Medulla oblongata (tissue), 1 donor: ENCODE results near the gene PRIM2.
"Not testable (repeated sequence)": the region's sequence is repeated elsewhere in the genome, so short reads cannot be mapped to it uniquely, and the experiment has no call there.

Source experiments
- DNase-seq: peaks from one replicate; pipeline ENCODE4 v3.0.0-alpha.2; 2015; ENCODE audit errors: extremely low spot score

Gene PRIM2

GRCh38 chr6:57502387-57502786, 185.0 kb downstream of the PRIM2 start:
- DNase-seq = not testable (repeated sequence)

GRCh38 chr6:57505251-57505650, 187.8 kb downstream of the PRIM2 start:
- not testable (repeated sequence) for DNase-seq

- DNase-seq = not testable (repeated sequence)
Observed at GRCh38 chr6:57510390-57510789, 193.0 kb downstream of the PRIM2 start.

GRCh38 chr6:57515171-57515570, 197.7 kb downstream of the PRIM2 start:
- not testable (repeated sequence) for DNase-seq

- not testable (repeated sequence) for DNase-seq
Observed at GRCh38 chr6:57515845-57516244, 198.4 kb downstream of the PRIM2 start.

- not testable (repeated sequence) for DNase-seq
Observed at GRCh38 chr6:57516776-57517175, 199.3 kb downstream of the PRIM2 start.

- not testable (repeated sequence) for DNase-seq
Observed at GRCh38 chr6:57519198-57519597, 201.8 kb downstream of the PRIM2 start.

GRCh38 chr6:57521085-57521484, 203.7 kb downstream of the PRIM2 start:
- not testable (repeated sequence) for DNase-seq

GRCh38 chr6:57523221-57523620, 205.8 kb downstream of the PRIM2 start:
- not testable (repeated sequence) for DNase-seq

GRCh38 chr6:57529755-57530154, 212.3 kb downstream of the PRIM2 start:
- not testable (repeated sequence) for DNase-seq

- not testable (repeated sequence) for DNase-seq
Observed at GRCh38 chr6:57532660-57533059, 215.2 kb downstream of the PRIM2 start.

GRCh38 chr6:57535121-57535520, 217.7 kb downstream of the PRIM2 start:
- DNase-seq = not testable (repeated sequence)

GRCh38 chr6:57535994-57536393, 218.6 kb downstream of the PRIM2 start:
- DNase-seq = peak; percentile 49

- not testable (repeated sequence) for DNase-seq
Observed at GRCh38 chr6:57537916-57538315, 220.5 kb downstream of the PRIM2 start.

- not testable (repeated sequence) for DNase-seq
Observed at GRCh38 chr6:57551961-57552360, 234.5 kb downstream of the PRIM2 start.

- DNase-seq = not testable (repeated sequence)
Observed at GRCh38 chr6:57557855-57558254, 240.4 kb downstream of the PRIM2 start.

- not testable (repeated sequence) for DNase-seq
Observed at GRCh38 chr6:57559170-57559569, 241.7 kb downstream of the PRIM2 start.

- not testable (repeated sequence) for DNase-seq
Observed at GRCh38 chr6:57562233-57562632, 244.8 kb downstream of the PRIM2 start.

GRCh38 chr6:57572119-57572518, 254.7 kb downstream of the PRIM2 start:
- DNase-seq = not testable (repeated sequence)

- not testable (repeated sequence) for DNase-seq
Observed at GRCh38 chr6:57572844-57573243, 255.4 kb downstream of the PRIM2 start.

- not testable (repeated sequence) for DNase-seq
Observed at GRCh38 chr6:57577023-57577422, 259.6 kb downstream of the PRIM2 start.

GRCh38 chr6:57579489-57579888, 262.1 kb downstream of the PRIM2 start:
- DNase-seq = not testable (repeated sequence)

GRCh38 chr6:57581586-57581985, 264.2 kb downstream of the PRIM2 start:
- DNase-seq = not testable (repeated sequence)

- not testable (repeated sequence) for DNase-seq
Observed at GRCh38 chr6:57601105-57601504, 283.7 kb downstream of the PRIM2 start.
